CD4-positive, alpha-beta T cell (primary cell): ENCODE data around the gene DCBLD2. TPM values are rescaled to one million over a fixed set of nuclear protein-coding genes. Genes with fewer than 3 reads are reported as not detected.

Experiments used
- ATAC-seq: fragments of 200-7000 bp; cut with Tn5 transposase; one replicate; pipeline ENCODE4 v1.10.0; 2022; ENCODE audit warnings: mild to moderate bottlenecking; ENCODE audit not compliant: poor library complexity
- CTCF ChIA-PET: fragments of 350-600 bp; sonication (Branson Sonifier 250); formaldehyde crosslinking; loops from one replicate; lab custom pipeline; 2021; ENCODE audit warnings: antibody characterized with exemption, inconsistent platforms; lab: Charles Lee
- POLR2A ChIA-PET: fragments of 350-600 bp; sonication (Branson Sonifier 250); formaldehyde crosslinking; loops from one replicate; lab custom pipeline; 2021; ENCODE audit warnings: antibody characterized with exemption, inconsistent platforms; lab: Charles Lee
- DNase-seq, 14 experiments: peaks; one replicate each; pipeline ENCODE4 v3.0.0-alpha.2; 2013 to 2020; ENCODE audit warnings: mixed read lengths in 2 of 14
- H3K27ac ChIP-seq, 2 donors: one replicate each; pipeline versions ENCODE4 v1.5.1 to v1.7.0; 2013; ENCODE audit warnings: low read length in 2 of 2, low read depth in 1 of 2, mild to moderate bottlenecking in 1 of 2
- H3K27me3 ChIP-seq, 2 experiments: 1 replicate in 1 of 2; 2 replicates in 1 of 2; pipeline versions ENCODE4 v1.6.1 to v1.7.0; 2013; ENCODE audit warnings: low read length in 2 of 2, control low read depth in 1 of 2, mild to moderate bottlenecking in 1 of 2, moderate library complexity in 1 of 2; ENCODE audit not compliant: insufficient read depth in 2 of 2, control insufficient read depth in 1 of 2
- H3K36me3 ChIP-seq: one replicate; pipeline ENCODE4 v1.6.1; 2013; ENCODE audit warnings: low read length, control low read depth; ENCODE audit not compliant: insufficient read depth
- H3K4me1 ChIP-seq: one replicate; pipeline ENCODE4 v1.6.1; 2013; ENCODE audit warnings: low read length, control low read depth; ENCODE audit not compliant: insufficient read depth
- H3K4me3 ChIP-seq: one replicate; pipeline ENCODE4 v1.5.1; 2013; ENCODE audit warnings: mild to moderate bottlenecking, low read length, moderate library complexity
- H3K9me3 ChIP-seq, 2 experiments: 1 replicate in 1 of 2; 2 replicates in 1 of 2; pipeline versions ENCODE4 v1.6.1 to v1.7.0; 2013; ENCODE audit warnings: low read length in 2 of 2, mild to moderate bottlenecking in 2 of 2, control low read depth in 1 of 2, moderate library complexity in 1 of 2; ENCODE audit not compliant: control insufficient read depth in 1 of 2, insufficient read depth in 1 of 2
- H3K27ac Mint-ChIP-seq: one replicate; pipeline ENCODE4 v1.8.0; 2020; ENCODE audit warnings: mixed read lengths
- H3K27me3 Mint-ChIP-seq: one replicate; pipeline ENCODE4 v1.8.0; 2021; ENCODE audit warnings: mixed read lengths
- H3K36me3 Mint-ChIP-seq: one replicate; pipeline ENCODE4 v1.8.0; 2021; ENCODE audit warnings: low read depth, mixed read lengths
- H3K4me1 Mint-ChIP-seq: one replicate; pipeline ENCODE4 v1.8.0; 2021; ENCODE audit warnings: low read depth, mixed read lengths
- H3K4me3 Mint-ChIP-seq: one replicate; pipeline ENCODE4 v1.8.0; 2020; ENCODE audit warnings: mild to moderate bottlenecking, mixed read lengths
- H3K9me3 Mint-ChIP-seq: one replicate; pipeline ENCODE4 v1.8.0; 2020; ENCODE audit warnings: mixed read lengths
- intact Hi-C, 2 experiments: fragments of 100-400 bp; cut with DNase I in 1 of 2; cut with micrococcal nuclease in 1 of 2; formaldehyde crosslinking; loops; one replicate each; pipeline versions ENCODE4 v1.15.1 to v1.9.0; 2023 to 2025; cut with DNase I, micrococcal nuclease
- total RNA-seq, 174 experiments: library from RNA in 2 of 174; stranded (reverse) in 2 of 174; gene quantifications; one replicate each; pipeline ENCODE4 v1.2.3 and lab custom pipeline; 2021 to 2026
- TF ChIP-seq, protein P1 (sequence below): fragments of 200-600 bp; IDR thresholded peaks from one replicate; pipeline ENCODE4 v1.8.0; 2022; ENCODE audit warnings: antibody characterized with exemption, mild to moderate bottlenecking

Gene DCBLD2
- total RNA-seq, 2 experiments from 2014 or later: 2.2 to 2.5 TPM

DNA sequence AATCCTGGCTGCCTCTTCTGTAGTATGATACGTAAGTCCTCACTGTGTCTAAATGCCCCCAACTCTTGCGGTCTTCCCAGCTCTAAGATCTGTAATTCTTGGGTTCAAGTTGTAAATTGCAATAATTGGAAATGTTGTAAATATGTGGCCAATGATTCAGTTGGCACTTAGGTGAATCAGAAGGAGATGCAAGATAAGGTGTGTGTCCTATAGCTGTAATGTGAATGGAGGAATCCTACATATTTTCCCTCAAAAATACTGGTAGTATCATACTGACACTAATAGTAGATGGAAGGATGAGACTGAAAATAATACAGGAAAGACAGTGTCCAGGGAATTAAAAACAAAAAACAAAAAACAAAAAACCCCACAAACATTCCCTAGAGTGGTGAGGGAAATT is 141.9 kb downstream of the DCBLD2 start:
- Mint-ChIP-seq H3K27me3 (peaks cover 23% of the 10 kb centered on the region), H3K9me3 (no peaks in the 10 kb centered on the region), H3K4me3 (no peak overlapping the region), H3K27ac (no peak overlapping the region), H3K36me3 (no peaks in the 10 kb centered on the region), H3K4me1 (peaks cover 4% of the 10 kb centered on the region)
- Histone ChIP-seq H3K9me3 (no peaks in the 10 kb centered on the region), H3K27ac (no peak overlapping the region), H3K27me3 (no peaks in the 10 kb centered on the region), H3K4me1 (no peaks in the 10 kb centered on the region), H3K36me3 (no peaks in the 10 kb centered on the region), H3K4me3 (no peak overlapping the region)
- POLR2A ChIA-PET: no interaction called here
- DNase-seq: no peak
- ATAC-seq: no peak
- TF ChIP-seq, protein P1, sequence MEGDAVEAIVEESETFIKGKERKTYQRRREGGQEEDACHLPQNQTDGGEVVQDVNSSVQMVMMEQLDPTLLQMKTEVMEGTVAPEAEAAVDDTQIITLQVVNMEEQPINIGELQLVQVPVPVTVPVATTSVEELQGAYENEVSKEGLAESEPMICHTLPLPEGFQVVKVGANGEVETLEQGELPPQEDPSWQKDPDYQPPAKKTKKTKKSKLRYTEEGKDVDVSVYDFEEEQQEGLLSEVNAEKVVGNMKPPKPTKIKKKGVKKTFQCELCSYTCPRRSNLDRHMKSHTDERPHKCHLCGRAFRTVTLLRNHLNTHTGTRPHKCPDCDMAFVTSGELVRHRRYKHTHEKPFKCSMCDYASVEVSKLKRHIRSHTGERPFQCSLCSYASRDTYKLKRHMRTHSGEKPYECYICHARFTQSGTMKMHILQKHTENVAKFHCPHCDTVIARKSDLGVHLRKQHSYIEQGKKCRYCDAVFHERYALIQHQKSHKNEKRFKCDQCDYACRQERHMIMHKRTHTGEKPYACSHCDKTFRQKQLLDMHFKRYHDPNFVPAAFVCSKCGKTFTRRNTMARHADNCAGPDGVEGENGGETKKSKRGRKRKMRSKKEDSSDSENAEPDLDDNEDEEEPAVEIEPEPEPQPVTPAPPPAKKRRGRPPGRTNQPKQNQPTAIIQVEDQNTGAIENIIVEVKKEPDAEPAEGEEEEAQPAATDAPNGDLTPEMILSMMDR: no peak
- CTCF ChIA-PET: no interaction called here
- intact Hi-C loops: no loop called here

- Mint-ChIP-seq H3K27ac (no peak overlapping the region), H3K36me3 (no peaks in the 10 kb centered on the region), H3K9me3 (no peaks in the 10 kb centered on the region), H3K4me1 (no peaks in the 10 kb centered on the region), H3K4me3 (no peak overlapping the region), H3K27me3 (peaks cover 24% of the 10 kb centered on the region)
- TF ChIP-seq, protein P1: no peak
- H3K9me3 ChIP-seq: no peaks in the 10 kb centered on the region
- ChIA-PET POLR2A (no interaction called here), CTCF (no interaction called here)
- no peak overlapping the region for H3K4me3 ChIP-seq
- no peaks in the 10 kb centered on the region for H3K27me3 ChIP-seq
- no peaks in the 10 kb centered on the region for H3K36me3 ChIP-seq
- intact Hi-C loops: no loop called here
- DNase-seq (no peak), ATAC-seq (no peak)
- H3K4me1 ChIP-seq: no peaks in the 10 kb centered on the region
- no peak overlapping the region for H3K27ac ChIP-seq
Observed at GRCh38 chr3:98755601-98756000, 145.9 kb downstream of the DCBLD2 start.

GRCh38 chr3:98754483-98754882 is 147.0 kb downstream of the DCBLD2 start:
- CTCF ChIA-PET: no interaction called here
- Histone ChIP-seq H3K9me3 (no peaks in the 10 kb centered on the region), H3K27me3 (no peaks in the 10 kb centered on the region), H3K4me3 (no peak overlapping the region), H3K4me1 (no peaks in the 10 kb centered on the region), H3K36me3 (no peaks in the 10 kb centered on the region), H3K27ac (no peak overlapping the region)
- TF ChIP-seq, protein P1: no peak
- intact Hi-C loops: no loop called here
- Mint-ChIP-seq H3K27ac (no peak overlapping the region), H3K9me3 (no peaks in the 10 kb centered on the region), H3K27me3 (peaks cover 29% of the 10 kb centered on the region), H3K4me3 (no peak overlapping the region), H3K4me1 (no peaks in the 10 kb centered on the region), H3K36me3 (no peaks in the 10 kb centered on the region)
- ATAC-seq: no peak
- POLR2A ChIA-PET: no interaction called here
- no peak for DNase-seq
